Dendritic cell treated with granulocyte-macrophage colony-stimulating factor and Interleukin-4, amounts not matched to agents 40 ng/mL and 50 ng/mL, for 4 days (primary cell): ENCODE measurements around the gene CAMKK1.

ENCODE experiments used
- H3K27ac Mint-ChIP-seq: one replicate; pipeline ENCODE4 v1.8.0; 2022; ENCODE audit warnings: mild to moderate bottlenecking, mixed read lengths
- H3K27me3 Mint-ChIP-seq: one replicate; pipeline ENCODE4 v1.8.0; 2022; ENCODE audit warnings: mild to moderate bottlenecking, mixed read lengths
- H3K36me3 Mint-ChIP-seq: one replicate; pipeline ENCODE4 v1.8.0; 2022; ENCODE audit warnings: low read depth, mixed read lengths
- H3K4me1 Mint-ChIP-seq: one replicate; pipeline ENCODE4 v1.8.0; 2022; ENCODE audit warnings: low read depth, mixed read lengths
- H3K4me3 Mint-ChIP-seq: one replicate; pipeline ENCODE4 v1.8.0; 2022; ENCODE audit warnings: mild to moderate bottlenecking, moderate library complexity, mixed read lengths
- H3K9me3 Mint-ChIP-seq: one replicate; pipeline ENCODE4 v1.8.0; 2022; ENCODE audit warnings: mixed read lengths
- intact Hi-C: fragments of 100-400 bp; cut with micrococcal nuclease; formaldehyde crosslinking; loops from one replicate; pipeline ENCODE4 v1.15.0; 2022

The CAMKK1 gene

GRCh38 chr17:3923466-3924190 lies 30.8 kb upstream of the CAMKK1 start:
- Mint-ChIP-seq H3K4me1 (peaks cover 5% of the 10 kb centered on the region), H3K36me3 (peaks cover 44% of the 10 kb centered on the region), H3K27me3 (no peaks in the 10 kb centered on the region), H3K4me3 (no peak overlapping the region), H3K27ac (no peak overlapping the region), H3K9me3 (no peaks in the 10 kb centered on the region)
- intact Hi-C loops, result no loop called here

DNA sequence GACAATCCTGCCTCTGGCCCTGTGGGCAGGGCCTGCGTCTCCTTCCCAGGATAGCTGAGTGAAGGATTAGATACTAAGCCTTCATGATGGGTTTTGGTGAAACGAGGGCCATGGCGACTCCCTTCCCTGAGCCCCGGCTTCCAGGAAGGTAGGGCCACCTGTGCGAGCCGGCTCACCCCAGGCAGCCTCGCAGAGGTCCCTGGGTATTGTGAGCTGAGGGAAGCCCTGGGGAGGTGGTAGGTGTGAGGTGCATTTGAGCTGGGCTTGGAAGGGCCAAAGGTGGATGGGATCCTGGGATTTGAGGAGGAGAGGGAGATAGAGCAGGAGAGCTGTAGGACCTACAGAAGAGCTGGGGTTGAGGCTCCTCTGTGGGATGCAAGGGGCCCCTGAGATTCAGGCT lies 29.9 kb upstream of the CAMKK1 start:
- no peaks in the 10 kb centered on the region for H3K9me3 Mint-ChIP-seq
- no peaks in the 10 kb centered on the region for H3K27me3 Mint-ChIP-seq
- no peak overlapping the region for H3K27ac Mint-ChIP-seq
- intact Hi-C loops, result no loop called here
- no peak overlapping the region for H3K4me3 Mint-ChIP-seq
- H3K36me3 Mint-ChIP-seq, result peaks cover 36% of the 10 kb centered on the region
- peaks cover 9% of the 10 kb centered on the region for H3K4me1 Mint-ChIP-seq

GRCh38 chr17:3921502-3922319 lies 28.9 kb upstream of the CAMKK1 start:
- Mint-ChIP-seq H3K4me3 (no peak overlapping the region), H3K27me3 (no peaks in the 10 kb centered on the region), H3K36me3 (peaks cover 25% of the 10 kb centered on the region), H3K27ac (peak overlapping the region; percentile 37), H3K9me3 (no peaks in the 10 kb centered on the region), H3K4me1 (peaks cover 19% of the 10 kb centered on the region)
- intact Hi-C loops, result no loop called here

DNA sequence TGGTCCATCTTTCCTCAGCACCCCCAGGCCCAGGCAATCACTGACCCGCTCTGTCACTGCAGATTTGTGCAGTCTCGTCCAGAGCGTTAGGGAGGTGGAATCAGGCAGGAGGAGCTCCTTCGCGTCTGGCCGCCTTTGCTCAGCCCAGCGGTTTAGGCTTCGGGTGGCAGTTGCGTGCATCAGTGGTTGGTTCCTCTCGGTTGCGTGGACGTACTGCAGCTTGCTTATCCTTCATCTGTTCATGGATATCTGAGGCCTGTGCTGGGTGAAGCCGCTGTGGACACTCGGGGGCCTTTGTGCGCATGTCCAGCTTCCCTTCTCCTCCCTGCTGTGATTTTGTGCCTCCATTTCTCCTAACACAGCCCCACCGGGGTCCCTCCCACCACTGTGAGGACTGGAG lies 28.2 kb upstream of the CAMKK1 start:
- intact Hi-C loops, result no loop called here

GRCh38 chr17:3919123-3919624 lies 26.3 kb upstream of the CAMKK1 start:
- no peaks in the 10 kb centered on the region for H3K9me3 Mint-ChIP-seq
- H3K27ac Mint-ChIP-seq, result peak overlapping the region; percentile 19
- intact Hi-C loops, result no loop called here
- peaks cover 2% of the 10 kb centered on the region for H3K36me3 Mint-ChIP-seq
- no peaks in the 10 kb centered on the region for H3K27me3 Mint-ChIP-seq
- H3K4me3 Mint-ChIP-seq, result no peak overlapping the region
- peaks cover 45% of the 10 kb centered on the region for H3K4me1 Mint-ChIP-seq

More for the DNA sequence above, 28.2 kb upstream of the CAMKK1 start:
- H3K27me3 Mint-ChIP-seq, result no peaks in the 10 kb centered on the region
- H3K4me1 Mint-ChIP-seq, result peaks cover 26% of the 10 kb centered on the region
- no peak overlapping the region for H3K27ac Mint-ChIP-seq
- no peaks in the 10 kb centered on the region for H3K9me3 Mint-ChIP-seq
- H3K36me3 Mint-ChIP-seq, result peaks cover 20% of the 10 kb centered on the region
- H3K4me3 Mint-ChIP-seq, result no peak overlapping the region

DNA sequence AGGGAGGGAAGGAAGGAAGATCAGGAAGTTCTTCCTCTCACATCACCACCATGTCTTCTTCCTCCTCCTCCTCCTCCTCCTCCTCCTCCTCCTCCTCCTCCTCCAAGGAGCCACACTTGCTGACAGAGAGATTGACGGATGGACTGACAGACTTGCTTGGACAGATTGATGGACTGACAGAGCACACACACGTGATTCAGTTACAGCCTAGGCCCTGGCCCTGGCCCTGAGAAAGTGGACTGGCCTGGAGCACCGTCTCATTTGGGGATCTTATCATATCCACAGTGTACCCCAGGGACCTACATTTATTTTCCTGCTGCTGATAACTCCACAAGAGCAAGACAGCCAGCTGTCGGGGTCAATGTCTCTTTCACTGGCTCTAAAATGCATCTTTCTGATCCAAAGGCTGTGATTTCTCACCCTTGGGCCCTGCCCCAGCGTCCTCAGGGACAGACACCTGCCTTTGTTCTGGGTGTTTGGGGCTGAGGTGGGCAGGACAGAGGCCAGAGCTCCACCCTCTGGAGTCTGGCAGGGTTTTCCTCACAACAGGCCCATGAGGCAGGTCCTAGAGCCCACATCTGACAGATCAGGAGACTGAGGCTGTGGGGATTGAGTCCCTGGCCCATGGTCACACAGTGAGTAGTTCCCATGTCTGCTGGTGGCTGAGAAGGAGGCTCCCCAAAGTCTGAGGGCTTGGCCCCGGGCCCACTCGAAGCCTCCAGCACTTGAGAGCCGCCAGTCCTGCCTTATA lies 25.7 kb upstream of the CAMKK1 start:
- H3K4me3 Mint-ChIP-seq, result no peak overlapping the region
- H3K9me3 Mint-ChIP-seq, result no peaks in the 10 kb centered on the region
- intact Hi-C loops, result no loop called here
- H3K27me3 Mint-ChIP-seq, result no peaks in the 10 kb centered on the region
- H3K4me1 Mint-ChIP-seq, result peaks cover 51% of the 10 kb centered on the region
- H3K27ac Mint-ChIP-seq, result peak overlapping the region; percentile 19
- H3K36me3 Mint-ChIP-seq, result peaks cover 5% of the 10 kb centered on the region

- Mint-ChIP-seq H3K4me3 (no peak overlapping the region), H3K27me3 (peaks cover 1% of the 10 kb centered on the region), H3K9me3 (no peaks in the 10 kb centered on the region), H3K36me3 (peaks cover 9% of the 10 kb centered on the region), H3K27ac (peak overlapping the region; percentile 92), H3K4me1 (peaks cover 59% of the 10 kb centered on the region)
- intact Hi-C loops, result no loop called here
Measured at GRCh38 chr17:3917391-3917931, 24.6 kb upstream of the CAMKK1 start.

DNA sequence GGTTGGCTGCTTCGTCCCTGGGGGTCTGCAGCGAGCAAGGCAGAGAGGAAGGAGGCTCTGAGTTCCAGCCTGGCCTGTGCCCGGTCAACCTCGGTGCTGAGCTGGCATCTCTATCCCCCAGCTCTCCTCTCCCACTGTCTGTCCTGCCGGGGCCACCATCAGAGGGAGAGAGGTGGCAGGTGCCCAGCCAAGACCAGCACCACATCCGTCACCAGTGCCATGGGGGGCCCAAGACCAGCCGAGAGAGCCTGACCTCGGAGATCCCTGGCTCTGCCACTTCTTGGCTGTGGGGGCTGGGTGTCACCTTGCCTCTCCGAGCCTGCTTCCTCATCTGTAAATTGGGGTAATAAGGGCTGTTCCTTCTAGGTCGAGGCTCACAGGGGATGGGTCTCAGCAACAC lies 24.0 kb upstream of the CAMKK1 start:
- peak overlapping the region; percentile 82 for H3K4me3 Mint-ChIP-seq
- peaks cover 9% of the 10 kb centered on the region for H3K36me3 Mint-ChIP-seq
- peaks cover 63% of the 10 kb centered on the region for H3K4me1 Mint-ChIP-seq
- H3K27me3 Mint-ChIP-seq, result peaks cover 2% of the 10 kb centered on the region
- H3K27ac Mint-ChIP-seq, result peak overlapping the region; percentile 92
- no peaks in the 10 kb centered on the region for H3K9me3 Mint-ChIP-seq
- intact Hi-C loops, result no loop called here

- Mint-ChIP-seq H3K4me3 (peak within 1 kb of the TSS; percentile 82), H3K36me3 (peaks cover 12% of the 10 kb centered on the region), H3K9me3 (no peaks in the 10 kb centered on the region), H3K27me3 (peaks cover 2% of the 10 kb centered on the region), H3K27ac (peak within 1 kb of the TSS; percentile 92), H3K4me1 (peaks cover 69% of the 10 kb centered on the region)
- intact Hi-C loops, result no loop called here
Measured at GRCh38 chr17:3915995-3916696, 23.3 kb upstream of the CAMKK1 start, which contains the start of gene P2RX1. Gene P2RX1, minus strand, starts transcription at chr17:3916465. Its CDS starts 240 bp downstream, at chr17:3916225.

- H3K27me3 Mint-ChIP-seq, result peaks cover 2% of the 10 kb centered on the region
- peaks cover 14% of the 10 kb centered on the region for H3K36me3 Mint-ChIP-seq
- intact Hi-C loops, result no loop called here
- H3K4me3 Mint-ChIP-seq, result peak overlapping the region; percentile 82
- peaks cover 73% of the 10 kb centered on the region for H3K4me1 Mint-ChIP-seq
- peak overlapping the region; percentile 92 for H3K27ac Mint-ChIP-seq
- H3K9me3 Mint-ChIP-seq, result no peaks in the 10 kb centered on the region
Measured at GRCh38 chr17:3915581-3915994, 22.7 kb upstream of the CAMKK1 start.

DNA sequence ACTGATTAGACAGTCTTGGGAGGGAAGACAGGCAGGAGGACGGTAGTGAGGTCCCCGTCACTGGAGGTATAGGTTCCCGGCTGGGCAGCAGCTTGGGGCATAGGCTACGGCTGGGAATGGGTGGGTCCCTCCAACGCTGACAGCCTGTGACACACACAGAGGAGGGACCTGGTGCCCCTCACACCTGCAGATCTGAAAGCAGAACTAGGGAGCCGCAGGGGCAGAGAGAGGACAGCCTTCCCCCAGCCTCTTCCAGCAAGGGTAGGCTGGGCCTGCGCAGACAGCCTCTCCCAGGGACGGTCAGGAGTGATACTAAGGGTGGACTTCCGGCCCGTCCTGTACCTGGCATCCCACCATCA lies 21.4 kb upstream of the CAMKK1 start:
- Mint-ChIP-seq H3K9me3 (no peaks in the 10 kb centered on the region), H3K36me3 (peaks cover 14% of the 10 kb centered on the region), H3K4me1 (peaks cover 86% of the 10 kb centered on the region), H3K27ac (peak overlapping the region; percentile 92), H3K4me3 (peak overlapping the region; percentile 82), H3K27me3 (peaks cover 2% of the 10 kb centered on the region)
- intact Hi-C loops, result loop anchor here (5.0 kb wide), 2 partner anchors 48 to 93 kb away; partner anchors contain the start of gene ATP2A3

DNA sequence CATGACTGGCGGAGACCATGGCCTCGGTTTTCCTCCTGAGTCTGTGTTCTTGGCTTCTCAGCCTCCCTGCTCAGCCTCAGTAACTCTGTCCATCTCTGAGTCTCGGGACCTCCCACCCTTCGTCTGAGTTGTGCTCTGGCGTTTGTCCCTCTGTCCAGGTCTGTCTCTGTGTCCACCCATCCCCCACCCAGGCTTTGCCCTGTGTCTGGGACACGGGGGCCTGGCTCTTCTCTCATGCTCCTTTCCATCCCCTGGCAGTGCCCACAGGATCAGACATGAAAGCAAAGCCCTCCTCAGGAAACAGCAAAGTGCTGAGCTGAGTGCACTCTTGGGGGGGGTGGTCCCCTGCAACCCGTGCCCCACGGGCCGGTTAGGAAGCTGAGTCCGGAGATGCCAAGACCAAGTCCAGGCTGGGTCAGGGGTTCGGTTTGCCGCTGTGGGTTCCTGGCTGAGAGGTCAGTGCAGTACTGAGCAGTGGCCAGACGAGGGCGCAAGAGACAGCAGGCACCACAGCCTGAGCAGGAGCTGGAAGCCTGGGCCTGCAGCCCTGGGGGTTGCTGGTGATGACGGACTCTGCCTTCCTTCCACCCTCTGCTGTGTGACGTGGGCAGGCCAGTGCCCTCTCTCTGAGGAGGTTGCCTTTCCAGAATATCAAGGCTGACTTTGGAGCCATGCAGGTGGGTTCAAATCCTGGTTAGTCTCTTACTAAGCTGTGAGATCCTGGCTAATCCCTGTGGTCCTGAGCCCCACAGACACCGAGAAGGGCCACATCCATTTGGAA lies 20.9 kb upstream of the CAMKK1 start:
- intact Hi-C loops, result loop anchor here (5.0 kb wide), 2 partner anchors 49 to 94 kb away; partner anchors contain the start of gene ATP2A3
- Mint-ChIP-seq H3K4me1 (peaks cover 88% of the 10 kb centered on the region), H3K27me3 (peaks cover 2% of the 10 kb centered on the region), H3K9me3 (no peaks in the 10 kb centered on the region), H3K27ac (peak overlapping the region; percentile 92), H3K36me3 (peaks cover 14% of the 10 kb centered on the region), H3K4me3 (peak overlapping the region; percentile 82)
